Amygdala (tissue), 56 donors: ENCODE measurements around the gene TMEM123.

Experiments used
- DNase-seq, 56 donors: peaks; one replicate each; lab custom pipeline; 2025; lab: John Stamatoyannopoulos, UW

The TMEM123 gene, protein sequence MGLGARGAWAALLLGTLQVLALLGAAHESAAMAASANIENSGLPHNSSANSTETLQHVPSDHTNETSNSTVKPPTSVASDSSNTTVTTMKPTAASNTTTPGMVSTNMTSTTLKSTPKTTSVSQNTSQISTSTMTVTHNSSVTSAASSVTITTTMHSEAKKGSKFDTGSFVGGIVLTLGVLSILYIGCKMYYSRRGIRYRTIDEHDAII

DNA sequence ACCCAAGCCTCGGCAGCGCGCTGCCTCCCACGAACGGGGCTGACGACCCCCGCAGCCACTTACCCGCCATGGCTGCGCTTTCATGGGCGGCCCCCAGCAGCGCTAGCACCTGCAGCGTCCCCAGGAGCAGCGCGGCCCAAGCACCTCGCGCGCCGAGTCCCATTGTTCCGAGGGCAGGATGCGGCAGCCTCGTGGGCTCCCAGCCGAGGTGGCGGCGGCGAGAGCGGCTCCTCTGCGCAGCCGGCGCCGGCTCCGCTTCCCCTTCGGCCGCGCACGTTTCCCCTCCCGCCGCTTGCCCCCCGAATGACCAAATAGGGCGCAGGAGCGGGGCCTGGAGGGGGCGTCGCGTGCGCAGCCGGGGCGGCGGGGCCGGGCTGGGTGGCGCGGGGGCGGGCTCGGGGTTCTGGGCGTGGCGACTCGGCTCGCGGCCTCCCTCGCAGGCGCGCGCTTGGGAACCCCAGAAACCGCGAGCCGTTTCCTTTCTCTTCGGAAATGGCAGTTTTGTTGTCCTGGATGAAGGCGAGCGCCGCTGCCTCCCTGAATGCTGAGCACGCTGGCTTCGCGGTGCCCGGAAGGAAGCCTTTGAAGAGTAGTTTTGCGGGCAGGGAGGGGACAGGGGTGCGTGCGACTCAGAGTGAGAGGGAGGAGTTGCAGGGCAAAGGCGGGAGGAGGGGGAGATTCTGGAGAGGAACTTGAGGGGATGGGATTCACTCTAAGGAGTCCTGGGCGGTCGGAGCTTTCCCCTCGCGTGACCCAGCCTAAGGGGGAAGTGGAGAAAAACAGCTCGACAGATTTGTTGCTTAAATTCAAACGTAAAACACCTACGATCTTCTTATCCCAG is at the start of gene TMEM123:
TSS of gene TMEM123 (minus strand) at position 305 of the 841 bp plus-strand sequence. CDS start at position 163, 142 bp downstream.
- DNase-seq: peak in 52 of 56 donors; percentile 24 to 83 (median 64)

DNA sequence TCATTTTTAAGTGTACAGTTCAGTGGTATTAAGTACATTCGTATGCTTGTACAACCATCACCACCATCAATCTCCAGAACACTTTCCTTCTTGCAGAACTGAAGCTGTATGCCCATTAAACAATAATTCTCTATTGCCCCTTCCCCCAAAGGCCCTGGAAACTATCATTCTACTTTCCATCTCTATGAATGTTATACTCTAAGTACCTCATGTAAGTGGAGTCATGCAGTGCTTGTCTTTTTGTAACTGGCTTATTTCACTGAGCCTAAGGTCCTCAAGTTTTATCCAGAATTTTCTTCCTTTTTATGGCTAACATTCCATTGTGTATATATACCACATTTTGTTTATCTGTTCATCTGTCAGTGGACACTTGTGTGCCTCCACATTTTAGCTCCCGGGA is 48.3 kb upstream of the TMEM123 start:
- no peak for DNase-seq

DNA sequence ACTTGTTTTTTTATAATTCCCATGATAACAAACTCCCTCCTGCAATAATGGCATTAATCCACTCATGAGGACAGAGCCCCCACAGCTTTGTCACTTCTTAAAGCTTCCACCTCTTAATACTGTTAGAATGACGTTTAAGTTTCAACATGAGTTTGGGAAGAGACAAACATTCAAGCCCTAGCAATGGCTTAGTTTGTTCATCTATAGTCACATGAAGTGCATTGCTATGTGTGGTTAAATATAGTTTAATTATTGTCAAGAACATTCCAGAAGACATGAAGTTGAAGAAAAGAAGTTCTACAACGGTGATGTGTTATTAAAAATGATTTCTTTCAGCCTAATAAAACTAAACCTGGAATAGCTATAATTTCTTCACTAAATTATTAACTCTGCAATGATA is 47.4 kb upstream of the TMEM123 start:
- no peak for DNase-seq

DNA sequence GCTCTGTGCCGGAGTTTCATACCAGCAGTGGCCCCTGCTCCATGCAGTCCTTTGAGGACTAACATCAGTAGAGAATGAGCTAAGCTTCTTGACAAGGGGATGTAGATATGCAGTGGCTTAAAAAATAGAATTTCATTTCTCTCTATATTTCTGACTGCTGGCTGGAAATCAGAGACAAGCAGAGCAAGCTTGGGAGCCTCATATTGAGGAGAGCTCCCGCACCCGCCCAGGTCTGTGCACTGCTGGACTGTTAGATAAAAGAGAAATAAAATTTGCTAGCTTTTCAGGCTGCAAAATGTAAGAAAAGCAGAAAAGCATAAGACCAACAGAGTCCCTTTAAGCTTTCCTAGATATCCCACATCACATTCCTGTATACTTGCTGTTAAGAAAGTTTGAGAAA is 46.6 kb upstream of the TMEM123 start:
- no peak for DNase-seq

DNA sequence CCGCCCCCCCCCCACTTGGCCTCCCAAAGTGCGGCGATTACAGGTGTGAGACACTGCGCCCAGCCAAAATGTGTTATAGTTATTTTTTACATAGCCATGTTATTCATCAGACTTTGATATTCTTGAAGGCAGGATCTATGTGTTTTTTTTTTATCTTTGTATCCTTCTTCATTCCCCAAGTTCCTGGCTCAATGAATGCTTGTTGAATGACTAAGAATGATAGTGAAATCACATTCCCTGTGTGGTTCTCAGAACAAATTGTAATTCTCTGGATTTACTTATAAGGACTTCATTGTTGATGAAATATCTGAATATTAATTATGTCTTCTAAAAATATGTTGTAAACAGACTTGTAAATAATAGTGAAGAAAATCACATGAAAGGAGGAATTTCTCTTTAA is 44.5 kb upstream of the TMEM123 start:
- no peak for DNase-seq

DNA sequence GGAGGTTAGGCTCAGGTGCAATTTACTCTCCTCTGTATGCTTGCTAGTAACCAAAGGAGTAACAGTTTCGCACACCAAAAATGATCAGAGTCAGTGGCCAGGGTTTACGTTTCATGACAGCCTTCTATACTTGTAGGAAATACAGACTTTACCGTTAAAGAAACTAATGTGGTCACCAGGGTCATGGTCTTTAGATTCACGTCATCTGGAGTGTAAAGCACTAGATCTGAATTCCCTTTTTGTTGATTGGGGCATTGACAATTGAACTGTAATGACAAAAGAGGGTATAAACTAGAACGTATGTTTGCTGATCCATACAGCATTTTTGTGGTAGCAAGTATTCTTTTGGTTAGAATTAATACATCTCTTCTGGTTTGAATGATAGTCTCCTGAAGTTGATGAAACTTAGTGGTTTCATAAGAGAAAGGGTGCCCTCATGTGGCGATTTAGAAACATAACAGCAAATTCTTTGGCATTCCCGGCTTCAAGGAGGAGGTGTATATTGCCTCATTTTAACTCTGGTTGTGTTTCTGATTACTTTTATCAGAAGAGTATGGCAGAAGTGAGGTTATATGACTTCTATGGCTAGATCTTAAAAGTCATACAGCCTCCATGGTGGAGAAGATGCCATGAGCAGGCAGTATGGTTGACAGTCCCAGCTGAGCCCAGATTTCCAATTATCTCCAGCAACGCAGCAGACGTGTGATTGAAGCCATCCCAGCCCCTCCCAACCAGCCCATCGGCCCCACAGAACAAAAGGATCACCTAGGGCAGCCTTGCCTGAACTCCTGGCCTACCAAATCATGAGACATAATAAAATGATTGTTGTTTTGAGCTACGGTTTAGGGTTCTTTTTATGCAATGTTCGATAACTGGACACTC is 42.8 kb upstream of the TMEM123 start:
- peak in 16 of 56 donors; percentile 4 to 71 (median 15) for DNase-seq

DNA sequence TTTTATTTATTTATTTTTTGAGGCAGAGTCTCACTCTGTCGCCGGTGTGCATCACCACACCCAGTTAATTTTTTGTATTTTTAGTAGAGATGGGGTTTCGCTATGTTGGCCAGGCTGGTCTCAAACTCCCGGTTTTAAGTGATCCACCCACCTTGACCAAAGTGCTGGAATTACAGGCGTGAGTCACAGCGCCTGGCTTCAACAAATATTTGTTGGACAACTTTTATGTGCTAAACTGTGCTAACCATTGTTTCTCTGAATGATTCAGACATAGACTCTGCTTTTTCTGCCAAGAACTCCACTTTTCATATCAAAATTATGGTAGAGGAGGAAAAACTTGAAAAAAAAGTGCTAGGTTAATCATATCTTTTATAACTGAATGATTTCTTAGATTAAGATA is 41.7 kb upstream of the TMEM123 start:
- no peak for DNase-seq

DNA sequence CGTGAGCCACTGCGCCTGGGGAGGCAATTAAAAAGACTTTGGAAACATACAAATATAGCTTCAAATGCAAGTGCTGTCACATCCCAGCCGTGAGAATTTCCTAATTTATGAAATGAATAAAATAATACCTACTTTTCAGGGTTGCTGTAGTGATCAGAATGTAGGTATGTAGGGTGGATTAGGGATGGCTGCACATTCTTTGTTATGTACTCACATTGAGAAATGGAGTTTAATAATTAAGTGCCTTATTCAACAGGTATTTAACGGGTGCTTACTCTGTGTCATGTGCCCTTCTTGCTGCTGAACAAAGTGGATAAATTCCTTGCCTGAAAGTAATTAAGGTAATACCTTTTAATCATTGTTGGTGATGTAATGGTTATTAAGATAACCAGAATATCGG is 41.0 kb upstream of the TMEM123 start:
- no peak for DNase-seq

DNA sequence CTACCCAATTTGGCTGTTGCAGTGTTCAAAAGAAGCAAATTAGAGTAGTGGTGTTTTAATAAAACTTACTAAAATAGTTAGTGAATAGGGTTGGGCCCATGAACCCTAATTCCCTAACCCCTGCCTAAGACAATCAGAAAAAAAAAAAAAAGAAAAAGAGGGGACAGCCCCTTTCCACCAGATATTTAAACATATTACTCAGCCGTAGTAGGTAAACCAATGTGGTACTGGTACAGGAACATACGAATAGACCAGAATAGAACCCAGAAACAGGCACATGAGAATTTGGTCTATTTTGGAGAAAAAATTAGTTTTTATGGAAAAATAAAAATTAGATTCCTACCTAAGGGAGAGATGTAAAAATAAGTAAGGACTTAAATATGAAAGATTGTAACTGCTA is 39.4 kb upstream of the TMEM123 start:
- no peak for DNase-seq

DNA sequence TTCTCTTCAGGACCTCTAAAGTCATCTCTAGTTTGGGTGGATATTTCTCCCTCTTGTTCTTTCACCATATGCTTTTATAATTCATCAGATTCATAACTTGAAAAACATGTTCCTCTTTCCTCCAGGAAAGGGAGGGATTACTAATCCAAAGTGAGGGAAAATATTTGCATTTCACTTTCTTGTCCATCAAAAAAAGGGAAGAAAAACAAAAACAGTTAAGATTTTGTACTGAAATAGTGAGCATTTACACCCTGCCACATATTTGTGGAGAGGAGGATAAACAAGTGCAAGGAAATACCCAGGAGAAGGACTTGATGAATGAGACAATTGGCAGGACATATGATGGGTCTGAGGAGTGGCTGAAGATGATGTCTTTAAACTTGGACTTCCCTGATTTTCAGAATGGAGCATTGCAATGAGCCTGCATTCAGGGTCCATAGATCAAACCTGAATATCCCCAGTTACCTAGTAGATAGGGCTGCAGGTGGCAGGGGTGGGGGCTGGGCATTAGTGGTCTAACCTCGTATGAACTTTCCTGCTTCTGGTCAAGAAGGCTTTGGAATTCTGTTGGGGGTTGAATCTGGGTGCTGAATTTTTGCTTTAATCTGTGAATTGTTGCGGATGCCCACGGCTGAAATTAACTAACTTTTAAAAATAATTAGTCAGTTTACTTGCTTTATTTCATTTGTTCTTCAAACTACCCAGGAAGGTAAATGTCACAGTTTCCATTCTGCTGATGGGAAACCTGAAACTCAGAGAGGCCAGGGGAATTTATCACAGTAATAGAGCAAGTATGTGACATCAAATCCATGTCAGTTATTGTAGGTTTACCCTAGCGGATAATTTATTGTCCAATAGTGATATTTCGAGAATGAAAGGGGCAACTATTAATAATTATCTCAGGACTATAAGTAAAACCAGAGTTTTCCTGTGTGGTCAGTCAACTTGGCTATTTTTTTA is 36.9 kb upstream of the TMEM123 start:
- DNase-seq: no peak

DNA sequence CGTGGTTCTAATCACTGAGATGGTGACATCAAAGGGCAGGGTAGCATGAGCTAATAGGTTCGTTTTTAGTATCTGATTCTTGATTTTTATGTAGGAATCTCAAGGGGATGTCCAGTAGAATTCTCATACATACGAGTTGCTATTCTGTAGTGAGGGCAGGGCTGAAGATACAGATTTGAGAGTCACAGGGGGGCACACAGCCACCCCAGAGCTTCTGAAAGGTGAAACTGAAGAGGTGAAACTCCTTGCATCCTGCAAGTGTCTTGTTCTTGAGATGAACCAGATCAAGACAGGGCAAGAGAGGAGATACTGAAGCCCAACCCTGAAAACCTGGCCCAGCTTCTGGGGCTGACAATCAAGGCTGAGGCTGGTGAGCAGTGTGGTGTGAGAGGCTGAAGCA is 35.6 kb upstream of the TMEM123 start:
- DNase-seq: no peak

DNA sequence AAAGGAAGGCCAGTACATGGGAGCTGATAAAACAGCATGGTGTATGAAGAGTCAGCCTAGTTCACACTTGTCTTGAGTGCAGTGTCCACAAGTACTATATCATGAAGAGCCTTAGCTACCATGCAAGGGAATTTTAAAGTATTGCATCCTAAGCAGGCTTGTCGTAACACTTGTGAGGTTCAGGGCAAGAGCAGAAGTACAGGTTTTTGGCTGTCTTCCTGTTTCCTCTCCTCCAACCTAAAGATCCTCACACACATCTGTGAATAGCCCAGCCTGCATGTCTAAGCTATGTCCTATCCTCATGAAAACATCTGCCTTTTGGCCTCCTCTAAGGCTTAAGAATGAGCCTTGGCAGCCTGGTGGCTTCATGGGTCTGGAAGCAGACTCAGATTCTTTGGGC is 34.6 kb upstream of the TMEM123 start:
- DNase-seq: no peak

DNA sequence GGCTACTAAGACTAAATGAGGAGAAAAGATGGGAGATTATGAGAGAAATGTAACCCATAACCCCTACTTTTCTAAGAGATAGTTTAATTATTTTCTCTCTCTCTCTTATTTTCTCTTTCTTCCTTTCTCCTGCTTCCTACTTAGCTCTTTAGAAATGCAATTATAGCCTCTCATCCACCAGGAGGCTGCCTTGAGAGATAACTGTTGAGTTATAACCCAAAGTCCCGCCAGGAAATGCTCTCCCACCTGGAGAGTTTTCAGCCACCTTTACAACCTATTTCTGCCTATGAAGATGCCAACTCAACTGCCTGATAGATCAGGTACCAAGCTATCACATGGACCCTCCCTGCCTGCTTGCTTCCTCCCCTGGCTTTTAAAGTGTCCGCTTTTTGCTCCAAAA is 34.0 kb upstream of the TMEM123 start:
- no peak for DNase-seq

DNA sequence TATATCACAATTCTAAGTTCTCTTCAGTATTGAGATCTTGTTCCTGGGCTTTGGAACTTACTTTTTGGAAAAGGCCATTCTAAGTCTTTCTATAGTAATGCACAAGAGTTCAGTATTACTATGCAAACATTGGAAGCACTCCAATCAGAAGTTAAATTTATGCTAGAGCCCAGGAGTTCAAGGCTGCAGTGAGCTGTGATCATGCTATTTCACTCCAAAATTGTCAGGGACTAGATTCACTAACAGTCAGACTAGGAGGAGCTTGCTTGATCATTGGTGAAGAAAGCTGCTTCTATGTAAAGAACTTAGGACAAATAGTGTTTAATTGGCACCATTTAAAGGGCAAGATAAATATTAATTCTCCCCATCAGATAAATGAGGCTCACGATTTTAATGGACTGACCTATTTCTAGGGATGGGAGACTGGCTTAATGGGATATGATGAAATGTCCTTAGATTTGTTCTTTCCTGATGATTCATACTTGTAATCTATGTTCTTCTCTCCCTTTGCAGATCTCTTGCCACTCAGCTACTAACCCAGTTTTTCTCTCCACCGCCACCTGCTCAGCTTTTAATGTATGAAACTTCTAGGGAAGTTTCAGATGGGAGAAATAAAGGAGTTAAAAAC is 32.6 kb upstream of the TMEM123 start:
- no peak for DNase-seq

DNA sequence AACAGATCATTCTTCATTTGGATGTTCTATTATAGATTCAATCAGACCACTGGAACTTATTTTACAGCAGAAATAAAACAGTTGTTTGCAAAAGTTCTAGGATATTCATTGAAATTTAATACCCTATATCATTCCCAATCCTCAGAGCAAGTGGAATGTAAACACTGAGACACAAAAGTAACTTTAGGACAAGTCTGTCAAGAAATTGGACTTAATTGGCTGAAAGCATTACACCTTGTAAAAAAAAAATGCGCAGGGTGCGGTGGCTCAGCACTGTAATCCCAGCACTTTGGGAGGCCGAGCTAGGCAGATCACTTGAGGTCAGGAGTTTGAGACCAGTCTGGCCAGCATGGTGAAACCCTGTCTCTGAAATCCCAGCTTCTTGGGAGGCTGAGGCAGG is 29.9 kb upstream of the TMEM123 start:
- no peak for DNase-seq

DNA sequence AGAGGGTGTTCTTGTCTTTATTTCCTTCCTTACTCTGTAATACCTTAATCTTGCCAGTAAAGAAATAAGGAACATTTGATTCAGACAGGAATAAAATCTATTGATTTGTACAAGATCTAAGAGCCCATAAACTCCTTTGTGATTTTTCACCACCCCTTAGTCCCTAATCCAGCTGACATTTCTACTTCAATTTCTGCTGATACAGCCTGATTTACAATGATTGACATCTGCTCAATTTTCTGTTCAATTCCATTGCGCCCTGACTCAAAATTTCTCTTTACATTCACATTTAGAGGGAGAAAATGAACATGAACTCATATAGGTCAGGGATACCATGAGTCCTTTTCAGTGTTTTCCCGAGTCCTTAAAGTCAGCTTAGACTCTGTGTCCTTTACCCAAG is 27.2 kb upstream of the TMEM123 start:
- DNase-seq: no peak

DNA sequence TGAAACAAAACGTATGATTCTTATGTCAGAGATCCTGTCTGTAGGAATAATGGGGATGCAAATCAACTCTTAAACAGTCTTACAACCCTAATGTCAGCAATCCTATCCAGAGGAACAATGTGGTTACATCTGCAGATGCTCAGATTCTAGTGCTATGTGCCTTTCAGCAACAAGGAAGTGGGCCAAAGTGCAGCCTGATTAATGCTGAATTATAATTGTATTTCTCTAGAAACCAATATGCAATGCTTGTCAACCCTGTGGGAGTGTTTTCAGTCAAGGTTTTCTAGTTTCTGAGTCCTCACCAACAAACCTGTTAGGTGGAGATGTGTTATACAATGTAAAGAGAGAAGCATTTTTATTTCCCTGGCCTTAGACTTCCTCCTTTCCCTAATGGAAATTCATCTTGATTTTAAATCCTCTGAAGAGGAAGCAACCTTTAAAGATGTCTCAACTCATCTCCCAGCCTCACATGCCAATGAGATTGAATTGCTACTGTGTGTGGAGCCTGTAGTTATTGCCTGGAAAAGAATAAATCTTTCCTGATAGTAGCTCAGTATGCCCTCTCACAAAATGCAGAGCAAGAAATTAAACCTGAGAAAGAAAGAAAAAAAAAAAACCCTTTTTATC is 26.2 kb upstream of the TMEM123 start:
- no peak for DNase-seq

DNA sequence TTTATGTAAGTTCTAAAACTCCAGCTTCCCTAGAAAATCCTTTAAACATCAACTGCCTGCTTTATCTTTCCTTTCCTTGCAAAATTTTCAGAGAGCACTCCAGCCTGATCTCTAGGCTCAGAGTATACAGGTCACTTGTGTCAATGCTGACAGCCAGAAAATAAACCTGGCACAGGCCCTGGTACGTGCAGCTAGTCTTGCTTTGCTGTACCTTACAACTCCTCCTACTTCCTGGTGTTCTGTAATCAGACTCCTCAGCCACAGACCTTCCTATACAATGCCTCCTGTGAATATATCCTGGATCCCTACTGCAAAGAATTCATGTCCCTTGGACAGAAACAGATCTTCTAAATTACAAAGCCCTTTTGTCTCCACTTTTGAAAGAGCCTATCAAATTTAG is 24.2 kb upstream of the TMEM123 start:
- DNase-seq: no peak

DNA sequence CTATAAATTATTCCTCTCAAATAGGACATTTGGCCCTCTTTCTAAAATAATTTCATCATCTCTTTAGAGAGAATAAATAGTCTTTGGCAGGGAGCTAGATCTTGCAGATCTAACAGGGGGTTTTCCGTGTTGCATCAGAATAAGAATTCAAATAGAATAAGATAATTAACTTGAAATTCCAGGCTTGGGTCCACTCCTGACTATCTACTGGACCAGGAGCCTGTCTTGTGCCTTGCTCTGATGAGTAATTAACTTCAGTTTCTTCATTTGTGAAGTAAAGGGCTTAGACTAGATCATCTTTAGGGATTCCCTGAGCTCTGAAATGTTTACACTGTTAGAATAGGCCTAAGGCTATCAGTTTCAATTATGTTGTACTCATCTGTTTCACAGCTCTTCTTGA is 23.5 kb upstream of the TMEM123 start:
- DNase-seq: no peak
